ENCODE data around the gene SETBP1. TPM values are rescaled to one million over a fixed set of nuclear protein-coding genes. Genes with fewer than 3 reads are reported as not detected.
A peak's percentile ranks its signal among the peaks of the same experiment; 100 is the strongest.

SETBP1 gene
- total RNA-seq, 2 donors from 2014 or later, result 17.3 to 20.1 TPM

DNA sequence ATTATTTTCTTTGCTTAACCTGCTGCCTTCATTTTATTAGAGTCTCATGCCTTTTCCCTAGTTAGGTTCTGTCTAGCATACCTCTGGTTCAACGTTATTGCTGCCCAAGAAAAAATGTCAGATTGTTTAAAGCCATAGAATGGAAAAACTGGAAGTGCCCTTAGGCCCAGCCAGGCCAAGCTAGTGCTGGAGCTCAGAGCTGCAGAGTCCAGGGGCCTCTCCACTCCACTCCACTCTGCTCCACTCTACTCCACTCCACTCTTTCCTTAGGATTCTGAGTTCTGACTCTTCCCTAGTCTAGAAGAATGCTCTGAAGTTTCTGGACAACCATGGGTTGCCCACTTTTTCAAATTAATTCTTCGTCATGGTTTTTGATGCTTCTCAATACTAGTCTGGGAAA, 155.6 kb downstream of the SETBP1 start:
- peaks cover 23% of the 10 kb centered on the region for H3K4me1 Mint-ChIP-seq
- DNase-seq, result no peak
- no peak overlapping the region for H3K27ac Mint-ChIP-seq

DNA sequence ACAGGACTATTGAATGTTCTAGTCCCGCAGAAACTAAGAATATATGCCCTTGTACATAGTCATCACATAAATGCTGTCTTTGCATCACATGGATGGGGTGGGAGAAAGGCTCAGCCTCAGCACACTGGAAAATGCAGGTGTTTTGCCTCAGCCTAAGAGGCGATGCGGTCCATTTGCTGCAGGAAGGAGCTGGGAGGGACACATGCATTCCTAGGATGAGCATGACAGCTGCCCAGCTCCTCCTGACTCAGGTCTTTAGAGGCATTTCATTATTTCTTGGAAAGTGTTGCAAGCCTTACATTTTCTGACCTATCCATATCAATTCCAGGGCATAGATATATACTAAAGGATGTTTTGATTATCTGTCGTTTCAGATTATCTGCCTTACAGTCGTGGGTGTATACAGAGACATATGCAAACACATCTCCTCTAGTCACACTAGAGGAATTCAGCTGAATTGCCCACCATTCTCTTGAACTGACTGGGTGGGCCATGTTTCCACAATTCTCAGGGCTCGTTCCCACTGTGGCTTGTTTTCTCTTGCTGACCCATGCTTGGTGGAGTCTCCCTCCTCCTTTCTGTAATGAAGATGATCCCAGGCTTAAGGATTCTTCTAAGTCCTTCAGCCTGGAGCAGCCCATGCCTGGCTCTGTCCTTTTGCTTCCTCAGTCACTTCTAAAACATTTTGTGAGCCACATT, 156.9 kb downstream of the SETBP1 start:
- H3K4me1 Mint-ChIP-seq, result peaks cover 28% of the 10 kb centered on the region
- H3K9me3 Mint-ChIP-seq, result no peaks in the 10 kb centered on the region
- H3K4me3 Mint-ChIP-seq, result no peak overlapping the region
- no peaks in the 10 kb centered on the region for H3K27me3 Mint-ChIP-seq (ENCODE audit: insufficient read depth)
- DNase-seq, result no peak
- Histone ChIP-seq H3K4me1 (ENCODE audit: control insufficient read depth, insufficient read depth, low read length) (peaks cover 10% of the 10 kb centered on the region), H3K36me3 (ENCODE audit: control insufficient read depth, insufficient read depth, low read length) (no peaks in the 10 kb centered on the region), H3K27me3 (ENCODE audit: control insufficient read depth, insufficient read depth, low read length, poor library complexity, severe bottlenecking) (no peaks in the 10 kb centered on the region), H3K9ac (ENCODE audit: extremely low read depth, low read length, poor library complexity, severe bottlenecking) (no peak overlapping the region), H3K9me3 (ENCODE audit: control insufficient read depth, low read length) (no peaks in the 10 kb centered on the region), H3K4me3 (ENCODE audit: low read length) (no peak overlapping the region), H3K27ac (ENCODE audit: low read depth, low read length) (no peak overlapping the region)
- TF ChIP-seq, protein P1, sequence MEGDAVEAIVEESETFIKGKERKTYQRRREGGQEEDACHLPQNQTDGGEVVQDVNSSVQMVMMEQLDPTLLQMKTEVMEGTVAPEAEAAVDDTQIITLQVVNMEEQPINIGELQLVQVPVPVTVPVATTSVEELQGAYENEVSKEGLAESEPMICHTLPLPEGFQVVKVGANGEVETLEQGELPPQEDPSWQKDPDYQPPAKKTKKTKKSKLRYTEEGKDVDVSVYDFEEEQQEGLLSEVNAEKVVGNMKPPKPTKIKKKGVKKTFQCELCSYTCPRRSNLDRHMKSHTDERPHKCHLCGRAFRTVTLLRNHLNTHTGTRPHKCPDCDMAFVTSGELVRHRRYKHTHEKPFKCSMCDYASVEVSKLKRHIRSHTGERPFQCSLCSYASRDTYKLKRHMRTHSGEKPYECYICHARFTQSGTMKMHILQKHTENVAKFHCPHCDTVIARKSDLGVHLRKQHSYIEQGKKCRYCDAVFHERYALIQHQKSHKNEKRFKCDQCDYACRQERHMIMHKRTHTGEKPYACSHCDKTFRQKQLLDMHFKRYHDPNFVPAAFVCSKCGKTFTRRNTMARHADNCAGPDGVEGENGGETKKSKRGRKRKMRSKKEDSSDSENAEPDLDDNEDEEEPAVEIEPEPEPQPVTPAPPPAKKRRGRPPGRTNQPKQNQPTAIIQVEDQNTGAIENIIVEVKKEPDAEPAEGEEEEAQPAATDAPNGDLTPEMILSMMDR (conservative IDR thresholded peaks at IDR 0.05), result no peak
- WGBS, 2 experiments (ENCODE audit: insufficient coverage in 1 of 2, insufficient read length in 1 of 2), result 67 to 95% methylated on average over 3 to 6 of the region's 6 CpGs
- H3K36me3 Mint-ChIP-seq (ENCODE audit: low read depth), result no peaks in the 10 kb centered on the region
- no peak overlapping the region for H3K27ac Mint-ChIP-seq

More for the DNA sequence above, 155.6 kb downstream of the SETBP1 start:
- Histone ChIP-seq H3K9me3 (ENCODE audit: control insufficient read depth, low read length) (no peaks in the 10 kb centered on the region), H3K36me3 (ENCODE audit: control insufficient read depth, insufficient read depth, low read length) (no peaks in the 10 kb centered on the region), H3K27ac (ENCODE audit: low read depth, low read length) (peak overlapping the region; percentile 9), H3K9ac (ENCODE audit: extremely low read depth, low read length, poor library complexity, severe bottlenecking) (no peak overlapping the region), H3K4me1 (ENCODE audit: control insufficient read depth, insufficient read depth, low read length) (peaks cover 10% of the 10 kb centered on the region), H3K4me3 (ENCODE audit: low read length) (no peak overlapping the region), H3K27me3 (ENCODE audit: control insufficient read depth, insufficient read depth, low read length, poor library complexity, severe bottlenecking) (no peaks in the 10 kb centered on the region)
- Mint-ChIP-seq H3K4me3 (no peak overlapping the region), H3K27me3 (ENCODE audit: insufficient read depth) (no peaks in the 10 kb centered on the region), H3K36me3 (ENCODE audit: low read depth) (no peaks in the 10 kb centered on the region), H3K9me3 (no peaks in the 10 kb centered on the region)
- WGBS, 2 experiments (ENCODE audit: insufficient coverage in 1 of 2, insufficient read length in 1 of 2), result 73 to 91% methylated on average over 2 of the region's 2 CpGs
- TF ChIP-seq, protein P1 (conservative IDR thresholded peaks at IDR 0.05), result no peak

DNA sequence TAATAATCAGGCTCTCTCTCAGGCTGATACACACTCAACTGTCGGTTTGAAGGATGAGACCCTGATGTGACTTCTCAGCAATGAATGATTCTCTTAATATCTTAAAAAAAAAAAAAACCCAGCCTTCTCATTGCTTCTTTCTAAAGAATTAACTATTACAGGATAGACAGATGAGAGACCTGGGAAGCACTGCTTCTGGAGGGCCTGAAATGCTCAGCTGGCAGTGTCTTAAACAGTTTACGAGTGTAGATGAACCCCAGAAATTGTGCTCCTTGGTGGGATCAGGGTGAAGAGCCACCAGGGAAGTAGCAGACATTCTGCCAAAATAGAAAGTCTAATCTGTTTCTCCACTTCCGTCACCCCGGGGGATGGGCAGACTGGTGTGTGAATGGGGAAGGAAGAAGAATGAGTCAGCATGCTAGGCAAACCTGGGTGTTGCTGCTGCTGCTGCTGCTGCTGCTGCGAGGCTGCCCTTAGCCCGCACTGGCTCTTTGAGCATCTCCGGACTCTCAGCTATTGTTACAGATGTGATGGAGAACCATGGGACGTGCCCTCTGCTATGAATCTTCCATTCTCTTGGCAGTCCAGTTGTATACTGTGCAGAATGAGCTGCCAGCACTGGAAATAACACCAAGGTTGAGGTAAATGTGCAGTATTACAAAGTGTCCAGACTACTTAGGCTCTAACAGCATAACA, 158.4 kb downstream of the SETBP1 start:
- Histone ChIP-seq H3K4me1 (ENCODE audit: control insufficient read depth, insufficient read depth, low read length) (peaks cover 10% of the 10 kb centered on the region), H3K4me3 (ENCODE audit: low read length) (no peak overlapping the region), H3K27ac (ENCODE audit: low read depth, low read length) (no peak overlapping the region), H3K36me3 (ENCODE audit: control insufficient read depth, insufficient read depth, low read length) (no peaks in the 10 kb centered on the region), H3K27me3 (ENCODE audit: control insufficient read depth, insufficient read depth, low read length, poor library complexity, severe bottlenecking) (no peaks in the 10 kb centered on the region), H3K9me3 (ENCODE audit: control insufficient read depth, low read length) (no peaks in the 10 kb centered on the region), H3K9ac (ENCODE audit: extremely low read depth, low read length, poor library complexity, severe bottlenecking) (no peak overlapping the region)
- H3K9me3 Mint-ChIP-seq, result no peaks in the 10 kb centered on the region
- peaks cover 28% of the 10 kb centered on the region for H3K4me1 Mint-ChIP-seq
- TF ChIP-seq, protein P1 (conservative IDR thresholded peaks at IDR 0.05), result no peak
- peak; percentile 79 for DNase-seq
- no peak overlapping the region for H3K4me3 Mint-ChIP-seq
- H3K27ac Mint-ChIP-seq, result peak overlapping the region; percentile 74
- H3K27me3 Mint-ChIP-seq (ENCODE audit: insufficient read depth), result no peaks in the 10 kb centered on the region
- H3K36me3 Mint-ChIP-seq (ENCODE audit: low read depth), result no peaks in the 10 kb centered on the region
- WGBS, 2 experiments (ENCODE audit: insufficient coverage in 1 of 2, insufficient read length in 1 of 2), result 53 to 55% methylated on average over 3 to 8 of the region's 8 CpGs

All from endodermal cell (in vitro differentiated cells).